GM19351 (cell line): Measurements from ENCODE around the gene ZNF528.

Source experiments
- ATAC-seq: cut with Tn5 transposase; IDR thresholded peaks from one replicate; pipeline ENCODE4 v1.9.1; 2021; ENCODE audit warnings: mild to moderate bottlenecking, moderate library complexity; ENCODE audit not compliant: unreplicated experiment

ZNF528 gene

DNA sequence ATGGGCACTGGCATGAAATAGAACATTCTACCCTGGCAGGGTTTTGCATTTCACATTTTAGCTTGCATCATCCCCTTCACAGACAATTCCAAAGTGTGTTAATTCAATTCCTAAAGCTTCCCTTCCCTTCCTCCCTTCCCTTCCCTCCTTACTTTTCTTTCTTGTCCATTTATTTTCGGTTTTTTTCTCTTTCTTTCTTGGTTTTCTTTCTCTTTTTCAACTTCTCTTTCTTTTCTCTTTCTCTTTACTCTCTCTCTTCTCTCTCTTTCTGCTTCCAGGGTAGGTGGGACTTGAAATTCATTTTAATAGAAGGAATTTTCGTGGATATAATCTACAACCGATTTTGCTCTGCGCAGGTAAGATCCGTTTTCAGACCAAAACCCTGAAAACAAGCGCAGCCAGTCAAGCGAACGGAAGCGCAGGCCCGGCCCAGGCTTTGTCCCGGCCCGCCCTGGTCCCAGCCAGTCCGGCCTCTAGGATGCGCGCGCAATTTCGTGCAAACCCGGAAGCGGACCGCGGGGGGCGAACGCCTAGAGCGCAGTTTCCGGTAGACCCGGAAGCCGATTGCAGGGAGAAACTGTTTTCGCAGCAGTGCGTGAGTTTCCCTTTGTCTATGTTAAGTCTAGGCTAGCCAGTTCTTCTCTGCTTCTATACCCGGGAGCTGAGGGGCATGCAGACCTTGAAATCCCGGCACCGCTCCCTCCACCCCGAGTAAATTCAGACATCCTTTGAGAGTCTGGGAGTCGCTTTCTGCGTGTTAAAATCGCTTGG lies at the start of gene ZNF528:
Gene ZNF528, plus strand, starts transcription at position 540 of the 771 bp plus-strand sequence. CDS start 4,165 bp downstream, outside the sequence.
- peak; percentile 55 for ATAC-seq

GRCh38 chr19:52351512-52351911 lies 46.1 kb upstream of the ZNF528 start:
- no peak for ATAC-seq

GRCh38 chr19:52366414-52366824 lies 31.2 kb upstream of the ZNF528 start:
- ATAC-seq: no peak

- ATAC-seq: peak; percentile 58
Measured at GRCh38 chr19:52369559-52370340, 27.9 kb upstream of the ZNF528 start, which contains the start of gene ZNF880. TSS of gene ZNF880 (plus strand) at chr19:52369923. CDS start at chr19:52369966, 43 bp downstream.

GRCh38 chr19:52370341-52370710 lies 27.3 kb upstream of the ZNF528 start:
- ATAC-seq: no peak

- no peak for ATAC-seq
Measured at GRCh38 chr19:52391135-52391534, 6.5 kb upstream of the ZNF528 start.

- no peak for ATAC-seq
Measured at GRCh38 chr19:52398081-52398441, 412 bp downstream of the ZNF528 start.

- ATAC-seq: no peak
Measured at GRCh38 chr19:52410276-52410675, 12.6 kb downstream of the ZNF528 start.

- no peak for ATAC-seq
Measured at GRCh38 chr19:52415711-52416110, 18.1 kb downstream of the ZNF528 start.

- ATAC-seq: no peak
Measured at GRCh38 chr19:52428937-52429336, 31.3 kb downstream of the ZNF528 start, which contains the start of gene ZNF534. TSS of gene ZNF534 (plus strand) at chr19:52429148. CDS start at chr19:52431475, 2,327 bp downstream.

GRCh38 chr19:52442179-52442578 lies 44.5 kb downstream of the ZNF528 start:
- no peak for ATAC-seq

DNA sequence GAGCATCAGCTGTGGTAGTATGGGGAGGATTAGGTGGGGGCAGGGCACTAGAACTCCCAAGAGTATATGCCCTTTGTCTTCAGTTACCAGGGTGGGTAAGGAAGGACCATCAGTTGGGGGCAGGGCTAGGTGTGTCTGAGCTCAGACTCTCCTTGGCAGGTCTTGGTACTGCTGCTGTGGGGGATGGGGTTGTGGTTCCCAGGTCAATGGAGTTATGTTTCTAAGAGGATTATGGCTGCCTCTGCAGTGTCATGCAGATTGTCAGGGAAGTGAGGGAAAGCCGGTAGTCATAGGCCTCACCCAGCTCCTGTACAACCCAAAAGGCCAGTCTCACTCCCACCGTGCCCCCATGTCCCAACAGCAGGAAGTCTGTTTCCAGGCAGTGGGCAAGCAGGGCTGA lies 46.9 kb downstream of the ZNF528 start:
- ATAC-seq: no peak

DNA sequence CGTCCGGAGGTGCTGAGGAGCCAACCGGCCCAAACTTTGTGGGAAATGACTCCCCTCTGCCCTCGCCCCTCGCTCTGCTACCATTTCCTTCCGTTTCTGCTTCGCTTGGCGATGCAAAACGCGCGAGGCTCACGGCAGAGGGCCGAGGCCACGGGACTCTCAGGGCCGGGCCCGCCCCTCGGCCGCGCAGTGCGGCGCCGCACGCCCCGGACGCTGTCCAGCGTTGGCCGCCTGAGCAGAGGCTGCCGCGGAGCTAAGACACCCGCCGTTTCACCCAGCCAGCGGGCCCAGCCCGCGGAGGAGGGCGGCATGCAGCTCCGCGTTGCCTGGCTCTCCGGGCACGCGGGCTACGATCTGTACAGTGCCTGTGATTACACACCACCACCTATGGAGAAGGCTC lies 53.6 kb downstream of the ZNF528 start:
- ATAC-seq: no peak

- ATAC-seq: no peak
Measured at GRCh38 chr19:52453324-52454094, 55.9 kb downstream of the ZNF528 start, which contains the start of gene ZNF578. TSS of gene ZNF578 (plus strand) at chr19:52453553. CDS start at chr19:52501846, 48,293 bp downstream.

- no peak for ATAC-seq
Measured at GRCh38 chr19:52464798-52465470, 67.3 kb downstream of the ZNF528 start.
